PFSK-1 (cell line): ENCODE measurements around the gene ZNF780A. TPM values are rescaled to one million over a fixed set of nuclear protein-coding genes. Genes with fewer than 3 reads are reported as not detected.
A peak's percentile ranks its signal among the peaks of the same experiment; 100 is the strongest.

Experiments used
- FOXP2 ChIP-seq: optimal IDR thresholded peaks from 2 replicates; pipeline ENCODE3; 2011; ENCODE audit warnings: borderline replicate concordance, control low read depth, inconsistent platforms; ENCODE audit not compliant: insufficient read depth; ENCODE audit errors: extremely low read length, extremely low read depth
- POLR2AphosphoS5 ChIP-seq: IDR thresholded peaks from 2 replicates; pipeline ENCODE4 v1.6.1; 2012; ENCODE audit warnings: low read depth, mild to moderate bottlenecking, control low read depth, low read length, moderate library complexity
- REST ChIP-seq, 2 experiments: IDR thresholded peaks; 2 replicates each; pipeline versions ENCODE4 v1.6.1 to v1.8.0; 2011 to 2012; ENCODE audit warnings: low read depth in 2 of 2, low read length in 2 of 2, control low read depth in 1 of 2, inconsistent platforms in 1 of 2, mild to moderate bottlenecking in 1 of 2, moderate library complexity in 1 of 2; ENCODE audit not compliant: insufficient read depth in 1 of 2
- SIN3A ChIP-seq: IDR thresholded peaks from 2 replicates; pipeline ENCODE4 v1.6.1; 2012; ENCODE audit warnings: mild to moderate bottlenecking, low read length, moderate library complexity, borderline replicate concordance; ENCODE audit not compliant: insufficient read depth
- TAF1 ChIP-seq: IDR thresholded peaks from 2 replicates; pipeline ENCODE4 v1.6.1; 2012; ENCODE audit warnings: low read length, control low read depth, borderline replicate concordance; ENCODE audit not compliant: insufficient read depth
- polyA plus RNA-seq: library from polyadenylated mRNA; unstranded; fragments of >200 nt; gene quantifications from one replicate; pipeline ENCODE4 v1.2.1, GENCODE V29; 2012; ENCODE audit warnings: low read depth, missing spikeins; ENCODE audit not compliant: insufficient read length

ZNF780A gene
- 2.1 TPM for polyA plus RNA-seq

- TF ChIP-seq FOXP2 (peak; percentile 28), TAF1 (peak; percentile 88), REST (IDR thresholded peaks at IDR 0.05; ENCODE audit: insufficient read depth in 1 of 2, low read depth in 2 of 2, low read length in 2 of 2) (peak in 1 of 2 experiments; percentile 17; a peak in 1 of 4 replicates), SIN3A (no peak), POLR2AphosphoS5 (peak; percentile 85)
Measured at GRCh38 chr19:40090241-40091204, at the start of gene ZNF780A. Gene ZNF780A (minus strand): TSS chr19:40090943. CDS start chr19:40084753, 6,190 bp downstream.

GRCh38 chr19:40139533-40140287, 49.0 kb upstream of the ZNF780A start:
- TF ChIP-seq POLR2AphosphoS5 (no peak), FOXP2 (no peak), TAF1 (no peak), SIN3A (no peak), REST (IDR thresholded peaks at IDR 0.05; ENCODE audit: insufficient read depth in 1 of 2, low read depth in 2 of 2, low read length in 2 of 2) (no peak)

GRCh38 chr19:40136818-40137217, 46.1 kb upstream of the ZNF780A start:
- TF ChIP-seq POLR2AphosphoS5: no peak
- TF ChIP-seq FOXP2: no peak
- TF ChIP-seq TAF1: no peak
- TF ChIP-seq SIN3A: no peak
- no peak for TF ChIP-seq REST (IDR thresholded peaks at IDR 0.05; ENCODE audit: insufficient read depth in 1 of 2, low read depth in 2 of 2, low read length in 2 of 2)

DNA sequence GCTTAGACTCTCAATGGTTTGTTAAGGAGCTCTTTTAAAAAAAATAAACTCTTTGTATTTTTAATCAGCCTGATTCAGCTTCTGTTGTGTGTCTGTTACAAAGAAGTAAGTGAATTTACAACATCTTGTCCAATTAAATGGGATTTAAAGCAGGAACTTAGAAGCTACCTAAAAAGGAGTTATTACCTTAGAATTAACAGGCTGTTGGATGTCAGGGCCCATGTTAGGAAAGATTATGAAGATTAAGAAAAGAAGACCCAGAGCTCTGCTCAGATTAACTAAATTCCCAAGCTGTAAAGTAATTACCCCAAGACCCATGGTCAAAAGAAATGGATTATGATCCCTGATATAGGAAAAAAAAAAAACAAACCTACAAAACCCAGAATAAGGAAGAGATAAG, 44.1 kb upstream of the ZNF780A start:
- TF ChIP-seq POLR2AphosphoS5 (no peak), SIN3A (no peak), TAF1 (no peak), FOXP2 (no peak)

- TF ChIP-seq TAF1 (no peak), REST (IDR thresholded peaks at IDR 0.05; ENCODE audit: insufficient read depth in 1 of 2, low read depth in 2 of 2, low read length in 2 of 2) (no peak), POLR2AphosphoS5 (no peak), SIN3A (no peak), FOXP2 (no peak)
Measured at GRCh38 chr19:40133491-40133890, 42.7 kb upstream of the ZNF780A start.
